HCT116 (cell line): ENCODE data around the gene RFTN1. TPM values are rescaled to one million over a fixed set of nuclear protein-coding genes. Genes with fewer than 3 reads are reported as not detected.

Source experiments
- ATAC-seq: fragments of 200-7000 bp; cut with Tn5 transposase; 2 replicates; pipeline ENCODE4 v1.9.1; 2020; ENCODE audit warnings: mild to moderate bottlenecking, moderate library complexity
- BruUV-seq: library from RNA; stranded (reverse); fragments of 400-500 nt; replicated peaks from 2 replicates; lab custom pipeline; 2021; lab: Mats Ljungman, UMichigan
- CTCF ChIA-PET: fragments of 300-600 bp; sonication (Branson Sonifier 250); formaldehyde crosslinking; loops from one replicate; lab custom pipeline; 2021; ENCODE audit warnings: antibody characterized with exemption; lab: Charles Lee
- POLR2A ChIA-PET: fragments of 300-600, 350-600 bp; sonication (Branson Sonifier 250); formaldehyde crosslinking; loops from one replicate; lab custom pipeline; 2021; ENCODE audit warnings: antibody characterized with exemption; lab: Charles Lee
- RAD21 ChIA-PET, 2 experiments: fragments of 300-600 bp; sonication (Branson Sonifier 250); formaldehyde crosslinking; loops; one replicate each; lab custom pipeline; 2023; ENCODE audit warnings: low total read pairs in 2 of 2; ENCODE audit not compliant: uncharacterized antibody in 2 of 2, unreplicated experiment in 2 of 2, low non-redundant PET in 1 of 2; lab: Charles Lee
- DNase-seq: peaks from one replicate; pipeline ENCODE4 v3.0.0-alpha.2; 2010; ENCODE audit warnings: low read depth, low spot score
- H2AFZ ChIP-seq: fragments of 200-600 bp; shearing (Covaris generic), sonication (generic); 2 replicates; pipeline ENCODE4 v1.6.1; 2017; ENCODE audit warnings: low read depth, mixed run types, mixed read lengths, antibody characterized with exemption, low read length; ENCODE audit not compliant: poor library complexity, severe bottlenecking
- H3K27ac ChIP-seq: 2 replicates; pipeline ENCODE4 v1.5.1; 2012; ENCODE audit warnings: low read depth, low read length
- H3K27me3 ChIP-seq: fragments of 200-600 bp; sonication (generic); 2 replicates; pipeline ENCODE4 v1.6.1; 2016; ENCODE audit warnings: mixed run types, low read length, mixed read lengths; ENCODE audit not compliant: insufficient read depth
- H3K36me3 ChIP-seq, 2 experiments: fragments of 200-500 bp in 1 of 2; fragments of 200-600 bp in 1 of 2; sonication (Bioruptor generic) in 1 of 2; sonication (generic) in 1 of 2; 2 replicates each; pipeline versions ENCODE4 v1.5.1 to v1.6.1; 2014 to 2016; ENCODE audit warnings: low read length in 2 of 2, inconsistent platforms in 1 of 2, mixed read lengths in 1 of 2, mixed run types in 1 of 2; ENCODE audit not compliant: insufficient read depth in 2 of 2, control insufficient read depth in 1 of 2
- H3K4me1 ChIP-seq, 2 experiments: fragments of 200-600 bp in 1 of 2; sonication (generic) in 1 of 2; 2 replicates each; pipeline versions ENCODE4 v1.5.1 to v1.6.1; 2012 to 2017; ENCODE audit warnings: low read length in 2 of 2, inconsistent platforms in 1 of 2, mild to moderate bottlenecking in 1 of 2, mixed read lengths in 1 of 2, mixed run types in 1 of 2, moderate library complexity in 1 of 2; ENCODE audit not compliant: insufficient read depth in 2 of 2, control insufficient read depth in 1 of 2
- H3K4me2 ChIP-seq: fragments of 200-600 bp; sonication (generic); 2 replicates; pipeline ENCODE4 v1.6.1; 2017; ENCODE audit warnings: mixed run types, low read length, mixed read lengths
- H3K4me3 ChIP-seq, 2 experiments: fragments of 200-600 bp in 1 of 2; sonication (generic) in 1 of 2; replicated peaks in 1 of 2; 2 replicates each; pipeline ENCODE4 v1.5.1; 2011 to 2016; ENCODE audit warnings: low read length in 2 of 2, control low read depth in 1 of 2, low read depth in 1 of 2, mild to moderate bottlenecking in 1 of 2, mixed read lengths in 1 of 2, mixed run types in 1 of 2
- H3K79me2 ChIP-seq: fragments of 200-600 bp; sonication (generic); 2 replicates; pipeline ENCODE4 v1.6.1; 2017; ENCODE audit warnings: mild to moderate bottlenecking, mixed run types, low read length, moderate library complexity, mixed read lengths; ENCODE audit not compliant: insufficient read depth
- H3K9ac ChIP-seq: fragments of 200-600 bp; sonication (generic); 2 replicates; pipeline ENCODE4 v1.6.1; 2016; ENCODE audit warnings: low read length, mixed read lengths
- H3K9me2 ChIP-seq: fragments of 200-600 bp; sonication (generic), shearing (Covaris generic); 2 replicates; pipeline ENCODE4 v1.6.1; 2017; ENCODE audit warnings: mixed run types, mild to moderate bottlenecking, moderate library complexity; ENCODE audit not compliant: insufficient read depth
- H3K9me3 ChIP-seq, 2 experiments: fragments of 200-500 bp in 1 of 2; fragments of 200-600 bp in 1 of 2; sonication (Bioruptor generic) in 1 of 2; sonication (generic) in 1 of 2; 2 replicates each; pipeline ENCODE4 v1.6.1; 2014 to 2017; ENCODE audit warnings: low read length in 2 of 2, mixed read lengths in 2 of 2, inconsistent platforms in 1 of 2, low read depth in 1 of 2, mild to moderate bottlenecking in 1 of 2, mixed run types in 1 of 2, moderate library complexity in 1 of 2; ENCODE audit not compliant: control insufficient read depth in 1 of 2, insufficient read depth in 1 of 2
- H4K20me1 ChIP-seq: fragments of 200-600 bp; sonication (generic), shearing (Covaris generic); 2 replicates; pipeline ENCODE4 v1.6.1; 2017; ENCODE audit warnings: mixed run types, mild to moderate bottlenecking, moderate library complexity; ENCODE audit not compliant: insufficient read depth
- ATF3 ChIP-seq: IDR thresholded peaks from 2 replicates; pipeline ENCODE4 v1.6.1; 2012
- CBX3 ChIP-seq: IDR thresholded peaks from 2 replicates; pipeline ENCODE4 v1.6.1; 2012; ENCODE audit warnings: low read depth
- CEBPB ChIP-seq: IDR thresholded peaks from 2 replicates; pipeline ENCODE4 v1.6.1; 2012; ENCODE audit warnings: low read depth
- EGR1 ChIP-seq: IDR thresholded peaks from 2 replicates; pipeline ENCODE4 v1.6.1; 2012; ENCODE audit warnings: low read depth
- ELF1 ChIP-seq: IDR thresholded peaks from 2 replicates; pipeline ENCODE4 v1.6.1; 2012; ENCODE audit warnings: low read depth, borderline replicate concordance
- EZH2 ChIP-seq: fragments of 200-600 bp; sonication (generic); IDR thresholded peaks from 2 replicates; pipeline ENCODE4 v1.6.1; 2017; ENCODE audit warnings: antibody characterized with exemption, mixed run types
- EZH2phosphoT487 ChIP-seq: fragments of 200-600 bp; IDR thresholded peaks from 2 replicates; pipeline ENCODE4 v1.6.1; 2018; ENCODE audit warnings: antibody characterized with exemption, borderline replicate concordance
- JUND ChIP-seq: IDR thresholded peaks from 2 replicates; pipeline ENCODE4 v1.6.1; 2012
- MAX ChIP-seq: IDR thresholded peaks from 2 replicates; pipeline ENCODE4 v1.6.1; 2012
- POLR2AphosphoS5 ChIP-seq: IDR thresholded peaks from 2 replicates; pipeline ENCODE4 v1.6.1; 2011; ENCODE audit warnings: mild to moderate bottlenecking, low read depth, low read length, moderate library complexity
- SIN3A ChIP-seq: IDR thresholded peaks from 2 replicates; pipeline ENCODE4 v1.6.1; 2012; ENCODE audit warnings: low read depth
- TCF7L2 ChIP-seq: IDR thresholded peaks from 2 replicates; pipeline ENCODE4 v1.7.0; 2011; ENCODE audit warnings: borderline replicate concordance, inconsistent platforms; ENCODE audit not compliant: insufficient read depth, insufficient read length; ENCODE audit errors: extremely low read depth
- intact Hi-C: fragments of 100-400 bp; cut with micrococcal nuclease; formaldehyde crosslinking; loops from 2 replicates; pipeline ENCODE4 v1.10.0; 2022
- total RNA-seq: library from RNA; stranded (reverse); gene quantifications from one replicate; pipeline ENCODE4 v1.2.1, GENCODE V29; 2021; ENCODE audit not compliant: unreplicated experiment
- TF ChIP-seq, protein P1 (sequence below): IDR thresholded peaks from 2 replicates; pipeline ENCODE4 v1.6.1; 2012; ENCODE audit warnings: low read depth
- TF ChIP-seq, protein P2 (sequence below), 3 experiments: fragments of 200-600 bp in 1 of 3; sonication (generic) in 1 of 3; IDR thresholded peaks in 2 of 3; conservative IDR thresholded peaks in 1 of 3; 2 replicates each; pipeline ENCODE4 v1.5.1; 2012 to 2017; ENCODE audit warnings: low read depth in 2 of 3, low read length in 2 of 3, antibody characterized with exemption in 1 of 3, borderline replicate concordance in 1 of 3, control low read depth in 1 of 3, mild to moderate bottlenecking in 1 of 3, mixed read lengths in 1 of 3, mixed run types in 1 of 3, moderate library complexity in 1 of 3; ENCODE audit not compliant: insufficient read depth in 1 of 3
- TF ChIP-seq, protein P3 (sequence below): IDR thresholded peaks from 2 replicates; pipeline ENCODE4 v1.6.1; 2011; ENCODE audit warnings: mild to moderate bottlenecking, low read length, moderate library complexity; ENCODE audit not compliant: insufficient replicate concordance; ENCODE audit errors: extremely low read depth

The RFTN1 gene
- total RNA-seq, 1 experiment from 2014 or later = 3.9 TPM

GRCh38 chr3:16330351-16330750 lies 183.1 kb downstream of the RFTN1 start:
- H3K36me3 ChIP-seq = 0 out of 4 replicates have a peak, but pooled peaks cover 0 to 4% of the 10 kb centered on the region in 2 experiments
- ChIA-PET RAD21 (no interaction called here), CTCF (no interaction called here), POLR2A (no interaction called here)
- no peak overlapping the region for H3K9ac ChIP-seq
- no peaks in the 10 kb centered on the region for H3K9me2 ChIP-seq
- no peak overlapping the region for H3K4me3 ChIP-seq
- BruUV-seq = no TSS peak
- no peaks in the 10 kb centered on the region for H3K4me1 ChIP-seq
- ATAC-seq = no peak
- 0 out of 4 replicates have a peak, but pooled peaks cover 0 to 7% of the 10 kb centered on the region in 2 experiments for H3K9me3 ChIP-seq
- H4K20me1 ChIP-seq = no peaks in the 10 kb centered on the region
- no peaks in the 10 kb centered on the region for H3K79me2 ChIP-seq
- intact Hi-C loops = no loop called here
- H3K27ac ChIP-seq = no peak overlapping the region
- no peak overlapping the region for H2AFZ ChIP-seq
- no peak overlapping the region for H3K4me2 ChIP-seq
- no peaks in the 10 kb centered on the region for H3K27me3 ChIP-seq
- DNase-seq = no peak
- TF ChIP-seq MAX (no peak), ELF1 (no peak), POLR2AphosphoS5 (no peak), JUND (no peak), CBX3 (no peak), EGR1 (no peak), EZH2 (no peak), TCF7L2 (no peak), EZH2phosphoT487 (no peak), SIN3A (no peak), CEBPB (no peak), ATF3 (no peak)
- TF ChIP-seq, protein P1, sequence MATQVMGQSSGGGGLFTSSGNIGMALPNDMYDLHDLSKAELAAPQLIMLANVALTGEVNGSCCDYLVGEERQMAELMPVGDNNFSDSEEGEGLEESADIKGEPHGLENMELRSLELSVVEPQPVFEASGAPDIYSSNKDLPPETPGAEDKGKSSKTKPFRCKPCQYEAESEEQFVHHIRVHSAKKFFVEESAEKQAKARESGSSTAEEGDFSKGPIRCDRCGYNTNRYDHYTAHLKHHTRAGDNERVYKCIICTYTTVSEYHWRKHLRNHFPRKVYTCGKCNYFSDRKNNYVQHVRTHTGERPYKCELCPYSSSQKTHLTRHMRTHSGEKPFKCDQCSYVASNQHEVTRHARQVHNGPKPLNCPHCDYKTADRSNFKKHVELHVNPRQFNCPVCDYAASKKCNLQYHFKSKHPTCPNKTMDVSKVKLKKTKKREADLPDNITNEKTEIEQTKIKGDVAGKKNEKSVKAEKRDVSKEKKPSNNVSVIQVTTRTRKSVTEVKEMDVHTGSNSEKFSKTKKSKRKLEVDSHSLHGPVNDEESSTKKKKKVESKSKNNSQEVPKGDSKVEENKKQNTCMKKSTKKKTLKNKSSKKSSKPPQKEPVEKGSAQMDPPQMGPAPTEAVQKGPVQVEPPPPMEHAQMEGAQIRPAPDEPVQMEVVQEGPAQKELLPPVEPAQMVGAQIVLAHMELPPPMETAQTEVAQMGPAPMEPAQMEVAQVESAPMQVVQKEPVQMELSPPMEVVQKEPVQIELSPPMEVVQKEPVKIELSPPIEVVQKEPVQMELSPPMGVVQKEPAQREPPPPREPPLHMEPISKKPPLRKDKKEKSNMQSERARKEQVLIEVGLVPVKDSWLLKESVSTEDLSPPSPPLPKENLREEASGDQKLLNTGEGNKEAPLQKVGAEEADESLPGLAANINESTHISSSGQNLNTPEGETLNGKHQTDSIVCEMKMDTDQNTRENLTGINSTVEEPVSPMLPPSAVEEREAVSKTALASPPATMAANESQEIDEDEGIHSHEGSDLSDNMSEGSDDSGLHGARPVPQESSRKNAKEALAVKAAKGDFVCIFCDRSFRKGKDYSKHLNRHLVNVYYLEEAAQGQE = no peak
- TF ChIP-seq, protein P2, sequence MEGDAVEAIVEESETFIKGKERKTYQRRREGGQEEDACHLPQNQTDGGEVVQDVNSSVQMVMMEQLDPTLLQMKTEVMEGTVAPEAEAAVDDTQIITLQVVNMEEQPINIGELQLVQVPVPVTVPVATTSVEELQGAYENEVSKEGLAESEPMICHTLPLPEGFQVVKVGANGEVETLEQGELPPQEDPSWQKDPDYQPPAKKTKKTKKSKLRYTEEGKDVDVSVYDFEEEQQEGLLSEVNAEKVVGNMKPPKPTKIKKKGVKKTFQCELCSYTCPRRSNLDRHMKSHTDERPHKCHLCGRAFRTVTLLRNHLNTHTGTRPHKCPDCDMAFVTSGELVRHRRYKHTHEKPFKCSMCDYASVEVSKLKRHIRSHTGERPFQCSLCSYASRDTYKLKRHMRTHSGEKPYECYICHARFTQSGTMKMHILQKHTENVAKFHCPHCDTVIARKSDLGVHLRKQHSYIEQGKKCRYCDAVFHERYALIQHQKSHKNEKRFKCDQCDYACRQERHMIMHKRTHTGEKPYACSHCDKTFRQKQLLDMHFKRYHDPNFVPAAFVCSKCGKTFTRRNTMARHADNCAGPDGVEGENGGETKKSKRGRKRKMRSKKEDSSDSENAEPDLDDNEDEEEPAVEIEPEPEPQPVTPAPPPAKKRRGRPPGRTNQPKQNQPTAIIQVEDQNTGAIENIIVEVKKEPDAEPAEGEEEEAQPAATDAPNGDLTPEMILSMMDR (IDR thresholded peaks at IDR 0.05 in 2 of 3, conservative IDR thresholded peaks at IDR 0.05 in 1 of 3; ENCODE audit: borderline replicate concordance in 1 of 3, insufficient read depth in 1 of 3, low read depth in 2 of 3, low read length in 2 of 3) = no peak
- TF ChIP-seq, protein P3, sequence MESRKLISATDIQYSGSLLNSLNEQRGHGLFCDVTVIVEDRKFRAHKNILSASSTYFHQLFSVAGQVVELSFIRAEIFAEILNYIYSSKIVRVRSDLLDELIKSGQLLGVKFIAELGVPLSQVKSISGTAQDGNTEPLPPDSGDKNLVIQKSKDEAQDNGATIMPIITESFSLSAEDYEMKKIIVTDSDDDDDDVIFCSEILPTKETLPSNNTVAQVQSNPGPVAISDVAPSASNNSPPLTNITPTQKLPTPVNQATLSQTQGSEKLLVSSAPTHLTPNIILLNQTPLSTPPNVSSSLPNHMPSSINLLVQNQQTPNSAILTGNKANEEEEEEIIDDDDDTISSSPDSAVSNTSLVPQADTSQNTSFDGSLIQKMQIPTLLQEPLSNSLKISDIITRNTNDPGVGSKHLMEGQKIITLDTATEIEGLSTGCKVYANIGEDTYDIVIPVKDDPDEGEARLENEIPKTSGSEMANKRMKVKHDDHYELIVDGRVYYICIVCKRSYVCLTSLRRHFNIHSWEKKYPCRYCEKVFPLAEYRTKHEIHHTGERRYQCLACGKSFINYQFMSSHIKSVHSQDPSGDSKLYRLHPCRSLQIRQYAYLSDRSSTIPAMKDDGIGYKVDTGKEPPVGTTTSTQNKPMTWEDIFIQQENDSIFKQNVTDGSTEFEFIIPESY = no peak
